H1 (cell line): ENCODE data around the gene MAPRE2. TPM values are rescaled to one million over a fixed set of nuclear protein-coding genes. Genes with fewer than 3 reads are reported as not detected.

Source experiments
- CTCF ChIA-PET: fragments of 300-600 bp; sonication (Branson Sonifier 250); formaldehyde crosslinking; loops from one replicate; lab custom pipeline; 2021; ENCODE audit not compliant: partially characterized antibody; lab: Charles Lee
- POLR2A ChIA-PET: fragments of 300-600 bp; sonication (Branson Sonifier 250); formaldehyde crosslinking; loops from one replicate; lab custom pipeline; 2021; ENCODE audit warnings: inconsistent platforms; ENCODE audit not compliant: partially characterized antibody; lab: Charles Lee
- DNase-seq, 2 experiments: peaks; one replicate each; pipeline versions ENCODE4 v3.0.0 to v3.0.0-alpha.2; 2010 to 2022; ENCODE audit warnings: low spot score in 2 of 2, low read depth in 1 of 2, mixed read lengths in 1 of 2
- FAIRE-seq: peaks from 2 replicates; lab custom pipeline; 2011; peaks lifted over from hg19 to GRCh38; lab: Jason Lieb, UNC
- H2AFZ ChIP-seq: 2 replicates; pipeline ENCODE4 v1.8.1; 2012; ENCODE audit warnings: low read length, inconsistent platforms
- H2AK5ac ChIP-seq: 2 replicates; pipeline ENCODE4 v1.6.1; 2013; ENCODE audit warnings: low read depth, low read length
- H2BK120ac ChIP-seq: replicated peaks from 2 replicates; pipeline ENCODE3; 2013; ENCODE audit warnings: low read depth, low read length, inconsistent platforms
- H2BK12ac ChIP-seq: 2 replicates; pipeline ENCODE4 v1.6.1; 2013; ENCODE audit warnings: low read depth, low read length
- H2BK15ac ChIP-seq: 2 replicates; pipeline ENCODE4 v1.6.1; 2013; ENCODE audit warnings: low read length
- H2BK20ac ChIP-seq: 2 replicates; pipeline ENCODE4 v1.6.1; 2013; ENCODE audit warnings: low read length
- H2BK5ac ChIP-seq: 2 replicates; pipeline ENCODE4 v1.6.1; 2013; ENCODE audit warnings: low read depth, low read length
- H3K14ac ChIP-seq: 2 replicates; pipeline ENCODE4 v1.6.1; 2013; ENCODE audit warnings: inconsistent platforms; ENCODE audit not compliant: insufficient read length
- H3K18ac ChIP-seq: 2 replicates; pipeline ENCODE4 v1.6.1; 2013; ENCODE audit warnings: low read length; ENCODE audit errors: extremely low read depth
- H3K23ac ChIP-seq: 2 replicates; pipeline ENCODE4 v1.6.1; 2013; ENCODE audit warnings: inconsistent platforms; ENCODE audit not compliant: insufficient read length
- H3K23me2 ChIP-seq: 2 replicates; pipeline ENCODE4 v1.6.1; 2013; ENCODE audit warnings: low read depth, low read length
- H3K27ac ChIP-seq: 2 replicates; pipeline ENCODE4 v1.6.1; 2011; ENCODE audit warnings: low read depth, low read length, inconsistent platforms
- H3K27me3 ChIP-seq, 4 experiments: replicated peaks in 1 of 4; 1 replicate in 1 of 4; 2 replicates in 3 of 4; pipeline versions ENCODE4 v1.6.1 to v1.8.1; 2011 to 2013; ENCODE audit warnings: low read length in 3 of 4, mild to moderate bottlenecking in 3 of 4, inconsistent platforms in 2 of 4, mixed read lengths in 2 of 4, moderate library complexity in 1 of 4; ENCODE audit not compliant: control insufficient read depth in 3 of 4, insufficient read depth in 3 of 4; ENCODE audit errors: extremely low read depth in 1 of 4
- H3K36me3 ChIP-seq, 4 experiments: 2 replicates each; pipeline versions ENCODE4 v1.6.1 to v1.8.1; 2011 to 2013; ENCODE audit warnings: mild to moderate bottlenecking in 4 of 4, low read length in 3 of 4, moderate library complexity in 2 of 4, control low read depth in 1 of 4, inconsistent platforms in 1 of 4; ENCODE audit not compliant: insufficient read depth in 4 of 4, control insufficient read depth in 2 of 4
- H3K4ac ChIP-seq: replicated peaks from 2 replicates; pipeline ENCODE3; 2013; ENCODE audit warnings: low read length, low read depth, mixed read lengths, inconsistent platforms; ENCODE audit not compliant: insufficient read length
- H3K4me1 ChIP-seq, 4 experiments: replicated peaks in 1 of 4; 1 replicate in 1 of 4; 2 replicates in 3 of 4; pipeline versions ENCODE4 v1.6.1 to v1.8.1; 2011 to 2013; ENCODE audit warnings: low read length in 3 of 4, inconsistent platforms in 2 of 4, mixed read lengths in 1 of 4; ENCODE audit not compliant: insufficient read depth in 4 of 4, control insufficient read depth in 3 of 4
- H3K4me2 ChIP-seq, 2 experiments: 2 replicates each; pipeline versions ENCODE4 v1.6.1 to v1.8.1; 2011 to 2013; ENCODE audit warnings: low read depth in 2 of 2, low read length in 2 of 2, control low read depth in 1 of 2, inconsistent platforms in 1 of 2, mild to moderate bottlenecking in 1 of 2; ENCODE audit not compliant: insufficient read depth in 1 of 2
- H3K4me3 ChIP-seq, 4 experiments: fragments of 200-600, 300-600 bp in 1 of 4; sonication (generic), shearing (Covaris generic), sonication (Bioruptor Twin) in 1 of 4; 2 replicates each; pipeline versions ENCODE4 v1.5.1 to v1.8.1; 2011 to 2016; ENCODE audit warnings: low read length in 4 of 4, low read depth in 3 of 4, control low read depth in 2 of 4, inconsistent platforms in 2 of 4, mild to moderate bottlenecking in 2 of 4, mixed read lengths in 1 of 4, moderate library complexity in 1 of 4; ENCODE audit not compliant: insufficient read depth in 2 of 4; ENCODE audit errors: extremely low read depth in 1 of 4
- H3K56ac ChIP-seq: replicated peaks from 2 replicates; pipeline ENCODE3; 2013; ENCODE audit warnings: low read depth, mild to moderate bottlenecking, mixed read lengths, low read length, inconsistent platforms; ENCODE audit not compliant: insufficient read length
- H3K79me1 ChIP-seq: 2 replicates; pipeline ENCODE4 v1.6.1; 2013; ENCODE audit warnings: low read depth, low read length, control low read depth
- H3K79me2 ChIP-seq, 2 experiments: 2 replicates each; pipeline versions ENCODE4 v1.6.1 to v1.8.1; 2012 to 2013; ENCODE audit warnings: low read length in 2 of 2, mild to moderate bottlenecking in 2 of 2, inconsistent platforms in 1 of 2; ENCODE audit not compliant: insufficient read depth in 2 of 2, control insufficient read depth in 1 of 2
- H3K9ac ChIP-seq, 4 experiments: replicated peaks in 1 of 4; 1 replicate in 1 of 4; 2 replicates in 3 of 4; pipeline versions ENCODE4 v1.6.1 to v1.8.1; 2011 to 2013; ENCODE audit warnings: low read depth in 3 of 4, low read length in 3 of 4, control low read depth in 2 of 4, mild to moderate bottlenecking in 2 of 4, moderate library complexity in 2 of 4, inconsistent platforms in 1 of 4; ENCODE audit errors: extremely low read depth in 1 of 4
- H3K9me3 ChIP-seq, 2 experiments: 2 replicates each; pipeline versions ENCODE4 v1.6.1 to v1.8.1; 2012 to 2013; ENCODE audit warnings: mild to moderate bottlenecking in 2 of 2, moderate library complexity in 2 of 2, control low read depth in 1 of 2, inconsistent platforms in 1 of 2, low read depth in 1 of 2, low read length in 1 of 2, mixed read lengths in 1 of 2; ENCODE audit not compliant: insufficient read depth in 2 of 2
- H4K20me1 ChIP-seq, 2 experiments: replicated peaks in 1 of 2; 2 replicates each; pipeline versions ENCODE3 to v1.8.1; 2011 to 2013; ENCODE audit warnings: inconsistent platforms in 2 of 2, low read length in 2 of 2, mild to moderate bottlenecking in 1 of 2; ENCODE audit not compliant: insufficient read depth in 2 of 2, control insufficient read depth in 1 of 2
- H4K5ac ChIP-seq: 2 replicates; pipeline ENCODE4 v1.6.1; 2013; ENCODE audit warnings: low read length, low read depth, mixed read lengths, inconsistent platforms; ENCODE audit not compliant: insufficient read length
- H4K8ac ChIP-seq: 2 replicates; pipeline ENCODE4 v1.8.0; 2013; ENCODE audit warnings: mild to moderate bottlenecking, moderate library complexity, low read length, inconsistent platforms; ENCODE audit not compliant: insufficient read depth; ENCODE audit errors: extremely low read depth
- H4K91ac ChIP-seq: replicated peaks from 2 replicates; pipeline ENCODE3; 2013; ENCODE audit warnings: low read length, mixed read lengths, inconsistent platforms; ENCODE audit not compliant: insufficient read length
- CBX8 ChIP-seq: fragments of 300-800, 300-1000 bp; sonication (generic); IDR thresholded peaks from 2 replicates; pipeline ENCODE4 v1.7.1; 2016; ENCODE audit warnings: low read depth, low read length, borderline replicate concordance
- CHD2 ChIP-seq: IDR thresholded peaks from 2 replicates; pipeline ENCODE4 v1.6.1; 2012; ENCODE audit warnings: low read length, improper control_type of control experiment
- EGR1 ChIP-seq: IDR thresholded peaks from 2 replicates; pipeline ENCODE4 v1.6.1; 2011; ENCODE audit warnings: low read depth, low read length, borderline replicate concordance
- HDAC2 ChIP-seq, 2 experiments: fragments of 300-600 bp in 1 of 2; sonication (generic) in 1 of 2; IDR thresholded peaks; 2 replicates each; pipeline ENCODE4 v1.6.1; 2011 to 2012; ENCODE audit warnings: low read depth in 2 of 2, low read length in 2 of 2, mild to moderate bottlenecking in 2 of 2, moderate library complexity in 2 of 2, borderline replicate concordance in 1 of 2, inconsistent platforms in 1 of 2
- MAFK ChIP-seq: IDR thresholded peaks from 2 replicates; pipeline ENCODE4 v1.6.1; 2012; ENCODE audit warnings: low read depth, mild to moderate bottlenecking, improper control_type of control experiment, low read length
- RBBP5 ChIP-seq: IDR thresholded peaks from 2 replicates; pipeline ENCODE4 v1.7.1; 2012; ENCODE audit warnings: low read depth, mild to moderate bottlenecking, inconsistent platforms, low read length, moderate library complexity, borderline replicate concordance
- RXRA ChIP-seq: IDR thresholded peaks from 2 replicates; pipeline ENCODE4 v1.6.1; 2011; ENCODE audit warnings: low read depth, mild to moderate bottlenecking, low read length, moderate library complexity; ENCODE audit not compliant: insufficient read depth
- SIN3A ChIP-seq, 2 experiments: IDR thresholded peaks in 1 of 2; conservative IDR thresholded peaks in 1 of 2; 2 replicates each; pipeline ENCODE4 v1.6.1; 2011 to 2012; ENCODE audit warnings: low read length in 2 of 2, improper control_type of control experiment in 1 of 2, low read depth in 1 of 2, mild to moderate bottlenecking in 1 of 2
- SP1 ChIP-seq: IDR thresholded peaks from 2 replicates; pipeline ENCODE4 v1.6.1; 2011; ENCODE audit warnings: low read depth, low read length
- TAF7 ChIP-seq: optimal IDR thresholded peaks from 2 replicates; pipeline ENCODE3; 2011; ENCODE audit warnings: low read depth, mild to moderate bottlenecking, inconsistent platforms, low read length, moderate library complexity, borderline replicate concordance
- TCF12 ChIP-seq: IDR thresholded peaks from 2 replicates; pipeline ENCODE4 v1.6.1; 2011; ENCODE audit warnings: low read depth, mild to moderate bottlenecking, low read length
- ZNF274 ChIP-seq: IDR thresholded peaks from 2 replicates; pipeline ENCODE4 v1.7.0; 2012; ENCODE audit warnings: low read length, borderline replicate concordance; ENCODE audit errors: extremely low read depth
- WGBS, 2 experiments: shearing (Covaris generic) in 1 of 2; methylation state at CpG; one replicate each; pipeline versions ENCODE4 v1.1.6 to v1.1.7; 2013 to 2015; ENCODE audit warnings: low lambda C conversion rate in 2 of 2, mixed read lengths in 2 of 2, inconsistent platforms in 1 of 2, low coverage in 1 of 2, missing lambda C conversion rate in 1 of 2; ENCODE audit not compliant: insufficient replicate concordance in 2 of 2, insufficient coverage in 1 of 2, insufficient read length in 1 of 2; ENCODE audit errors: extremely low coverage in 1 of 2, missing lambda C conversion rate in 1 of 2; 5-methylcytosine and 5-hydroxymethylcytosine counted together
- polyA plus RNA-seq, 7 experiments: library from polyadenylated mRNA; depleted of rRNA in 3 of 7; stranded (reverse) in 5 of 7; unstranded in 2 of 7; fragments of >200 nt in 5 of 7; fragments of 200-250 nt in 2 of 7; gene quantifications; 1 replicate in 5 of 7; 2 replicates in 1 of 7; 4 replicates in 1 of 7; pipeline versions ENCODE4 v1.2.1 to v1.2.3, GENCODE V29; 2011 to 2013; ENCODE audit warnings: missing spikeins in 2 of 7, mixed read lengths in 2 of 7
- total RNA-seq: library from RNA; stranded (reverse); fragmentation: NEBNext Ultra II Directional; extraction: Animal tissue kit (Norgen Biotek cat#: 25700); gene quantifications from 2 replicates; pipeline ENCODE4 v1.2.1, GENCODE V29; 2021

Gene MAPRE2
- total and polyA plus RNA-seq, 2 of the 8 experiments (the other 6 are each of a cell fraction or from before 2014, with no cell fraction given), result 32.6 to 33.1 TPM

- no peak for FAIRE-seq
- 90% methylated on average over 4 of the region's 4 CpGs; no CpG with 5 or more reads in 1 of the 2 experiments for WGBS, 2 experiments
- CTCF ChIA-PET, result interaction anchor here (1.3 to 2.2 kb wide), 3 partner anchors 13 to 21 kb away, joined by 4 to 6 read pairs (median 4); no protein-coding TSS in a partner anchor
- Histone ChIP-seq H3K79me2 (no peaks in the 10 kb centered on the region), H2AK5ac (no peak overlapping the region), H3K9me3 (no peaks in the 10 kb centered on the region), H4K20me1 (no peaks in the 10 kb centered on the region), H3K4me2 (no peak overlapping the region), H3K4me1 (no peaks in the 10 kb centered on the region), H2BK15ac (no peak overlapping the region), H3K4me3 (no peak overlapping the region), H4K5ac (no peak overlapping the region), H3K14ac (no peak overlapping the region), H2BK12ac (no peak overlapping the region), H2AFZ (no peak overlapping the region), H3K36me3 (no peaks in the 10 kb centered on the region), H4K8ac (no peak overlapping the region), H4K91ac (no peak overlapping the region), H3K18ac (no peak overlapping the region), H3K56ac (no peak overlapping the region), H3K27ac (no peak overlapping the region), H2BK5ac (no peak overlapping the region), H3K79me1 (no peaks in the 10 kb centered on the region), H3K23ac (no peak overlapping the region), H3K27me3 (no peaks in the 10 kb centered on the region), H2BK20ac (no peak overlapping the region), H3K23me2 (no peaks in the 10 kb centered on the region), H2BK120ac (no peak overlapping the region), H3K9ac (no peak overlapping the region), H3K4ac (no peak overlapping the region)
- POLR2A ChIA-PET, result interaction anchor here (0.9 kb wide), 1 partner anchor 10 kb away, joined by 3 read pairs; no protein-coding TSS in a partner anchor
- DNase-seq, result no peak
- no peak for TF ChIP-seq MAFK
- no peak for TF ChIP-seq CBX8
- no peak for TF ChIP-seq RXRA
- TF ChIP-seq HDAC2 (IDR thresholded peaks at IDR 0.05; ENCODE audit: borderline replicate concordance in 1 of 2, low read depth in 2 of 2, low read length in 2 of 2), result no peak
- no peak for TF ChIP-seq SIN3A (conservative IDR thresholded peaks at IDR 0.05 in 1 of 2, IDR thresholded peaks at IDR 0.05 in 1 of 2; ENCODE audit: low read depth in 1 of 2, low read length in 2 of 2)
- TF ChIP-seq TCF12, result no peak
- no peak for TF ChIP-seq ZNF274
- no peak for TF ChIP-seq RBBP5
- TF ChIP-seq SP1, result no peak
- TF ChIP-seq TAF7, result no peak
- no peak for TF ChIP-seq EGR1
- no peak for TF ChIP-seq CHD2
Measured at GRCh38 chr18:35106013-35106844, 65.0 kb downstream of the MAPRE2 start.
